ENCODE data around the gene ABCD3. TPM values are rescaled to one million over a fixed set of nuclear protein-coding genes. Genes with fewer than 3 reads are reported as not detected.

Gene ABCD3
- total RNA-seq, 2 donors from 2014 or later, result 35.5 to 38.5 TPM

- WGBS, result 89% methylated on average over 2 of the region's 2 CpGs
- TF ChIP-seq POLR2A (IDR thresholded peaks at IDR 0.05), result no peak
- no peak for TF ChIP-seq CTCF (IDR thresholded peaks at IDR 0.05)
- TF ChIP-seq POLR2AphosphoS5 (IDR thresholded peaks at IDR 0.05), result no peak
- Histone ChIP-seq H3K27ac (no peak overlapping the region), H3K9me3 (no peaks in the 10 kb centered on the region), H3K36me3 (no peaks in the 10 kb centered on the region), H3K4me3 (no peak overlapping the region), H3K27me3 (replicated peaks; ENCODE audit: insufficient read depth) (no peaks in the 10 kb centered on the region), H3K4me1 (replicated peaks) (peaks cover 2% of the 10 kb centered on the region)
- intact Hi-C loops (cut with DNase I), result no loop called here
- no peak for DNase-seq (ENCODE audit: low spot score)
Measured at GRCh38 chr1:94413311-94413710, 4.9 kb upstream of the ABCD3 start.

GRCh38 chr1:94416901-94417727 lies 1.1 kb upstream of the ABCD3 start:
- peak overlapping the region; percentile 87 to 92 for H3K27ac ChIP-seq
- DNase-seq (ENCODE audit: low spot score), result peak; percentile 53
- no peaks in the 10 kb centered on the region for H3K27me3 ChIP-seq (replicated peaks; ENCODE audit: insufficient read depth)
- H3K4me3 ChIP-seq, result peak overlapping the region; percentile 93 to 98
- WGBS, result 24% methylated on average over 15 of the region's 15 CpGs
- no peak for TF ChIP-seq POLR2A (IDR thresholded peaks at IDR 0.05)
- TF ChIP-seq CTCF (IDR thresholded peaks at IDR 0.05), result no peak
- TF ChIP-seq POLR2AphosphoS5 (IDR thresholded peaks at IDR 0.05), result peak; percentile 18
- no peaks in the 10 kb centered on the region for H3K36me3 ChIP-seq
- intact Hi-C loops (cut with DNase I), result loop anchor here (5.0 kb wide), 1 partner anchor 385 kb away; no protein-coding TSS in a partner anchor
- H3K9me3 ChIP-seq, result no peaks in the 10 kb centered on the region
- peaks cover 5% of the 10 kb centered on the region for H3K4me1 ChIP-seq (replicated peaks)

GRCh38 chr1:94417728-94417977 lies 536 bp upstream of the ABCD3 start:
- H3K36me3 ChIP-seq, result no peaks in the 10 kb centered on the region
- H3K27ac ChIP-seq, result peak overlapping the region; percentile 87 to 92
- WGBS, result 2% methylated on average over 9 of the region's 9 CpGs
- intact Hi-C loops (cut with DNase I), result loop anchor here (5.0 kb wide), 1 partner anchor 385 kb away; no protein-coding TSS in a partner anchor
- TF ChIP-seq POLR2A (IDR thresholded peaks at IDR 0.05), result no peak
- TF ChIP-seq CTCF (IDR thresholded peaks at IDR 0.05), result no peak
- no peak for TF ChIP-seq POLR2AphosphoS5 (IDR thresholded peaks at IDR 0.05)
- no peaks in the 10 kb centered on the region for H3K9me3 ChIP-seq
- no peak for DNase-seq (ENCODE audit: low spot score)
- H3K4me3 ChIP-seq, result peak overlapping the region; percentile 93 to 98
- peaks cover 5% of the 10 kb centered on the region for H3K4me1 ChIP-seq (replicated peaks)
- no peaks in the 10 kb centered on the region for H3K27me3 ChIP-seq (replicated peaks; ENCODE audit: insufficient read depth)

- Histone ChIP-seq H3K4me1 (replicated peaks) (peaks cover 5% of the 10 kb centered on the region), H3K36me3 (no peaks in the 10 kb centered on the region), H3K27ac (peak overlapping the region; percentile 87 to 92), H3K4me3 (peak overlapping the region; percentile 93 to 98), H3K9me3 (no peaks in the 10 kb centered on the region), H3K27me3 (replicated peaks; ENCODE audit: insufficient read depth) (no peaks in the 10 kb centered on the region)
- WGBS, result 2% methylated on average over 49 of the region's 52 CpGs
- DNase-seq (ENCODE audit: low spot score), result peak; percentile 59
- TF ChIP-seq POLR2AphosphoS5 (IDR thresholded peaks at IDR 0.05), result no peak
- TF ChIP-seq POLR2A (IDR thresholded peaks at IDR 0.05), result no peak
- TF ChIP-seq CTCF (IDR thresholded peaks at IDR 0.05), result no peak
- intact Hi-C loops (cut with DNase I), result loop anchor here (5.0 kb wide), 1 partner anchor 383 kb away; no protein-coding TSS in a partner anchor
Measured at GRCh38 chr1:94418664-94419655, 771 bp downstream of the ABCD3 start.
